ENCODE data around the gene BLVRA.
"Not testable (repeated sequence)": the region's sequence is repeated elsewhere in the genome, so short reads cannot be mapped to it uniquely, and the experiment has no call there.

The BLVRA gene

DNA sequence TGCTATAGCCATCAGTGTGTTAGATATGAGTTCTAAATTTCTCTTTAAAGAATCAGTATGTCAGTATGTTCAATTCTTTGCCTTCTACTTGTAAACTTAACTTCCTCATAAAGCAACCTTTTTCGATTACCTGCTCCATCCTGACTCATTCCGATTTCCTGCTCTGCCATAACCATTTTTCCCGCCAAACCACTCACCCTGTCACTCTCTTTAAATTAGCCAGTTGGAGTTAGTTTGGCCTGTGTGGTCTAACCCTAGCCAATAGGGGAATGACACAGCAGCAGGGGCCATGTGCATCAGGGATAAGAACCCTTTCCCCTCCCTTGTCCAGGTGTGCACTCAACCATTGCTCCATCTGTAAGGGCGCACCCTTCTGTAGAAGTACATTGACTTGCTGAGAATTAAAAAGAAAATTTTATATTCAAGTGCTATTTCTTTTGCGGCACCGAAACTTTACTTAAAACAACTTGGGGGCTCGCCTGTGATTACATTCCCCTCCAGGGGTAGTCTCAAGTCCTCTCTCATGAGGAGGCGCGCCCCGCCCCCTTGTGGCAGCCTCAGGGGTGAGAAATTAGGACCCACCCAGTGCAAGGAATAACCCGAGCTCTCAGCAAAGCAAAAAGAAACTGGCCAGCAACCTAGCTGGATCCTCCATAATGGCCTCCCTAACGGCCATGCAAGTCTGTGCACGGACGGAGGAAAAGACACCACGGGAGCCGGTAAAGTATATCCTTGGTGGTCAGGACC lies 51.9 kb downstream of the BLVRA start:
- not testable (repeated sequence) for DNase-seq

DNA sequence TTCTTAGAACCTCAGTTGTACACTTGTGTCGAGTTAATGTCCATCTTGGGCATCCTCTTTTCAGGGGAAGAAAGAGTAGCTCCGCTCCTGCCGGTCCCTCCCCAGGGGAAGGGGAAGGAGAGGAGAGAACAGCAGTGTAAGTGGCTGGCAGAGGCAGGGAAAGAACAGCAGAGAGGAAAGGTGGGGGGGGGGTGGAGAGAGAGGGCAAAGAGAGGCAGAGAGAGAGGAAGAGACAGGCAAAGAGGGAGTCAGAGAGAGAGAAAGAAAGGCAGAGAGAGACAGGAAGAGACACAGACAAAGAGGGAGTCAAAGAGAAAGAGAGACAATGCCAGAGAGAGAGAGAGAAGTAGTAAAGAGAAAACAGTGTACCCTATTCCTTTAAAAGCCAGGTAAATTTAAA lies 56.9 kb downstream of the BLVRA start:
- no peak for DNase-seq

DNA sequence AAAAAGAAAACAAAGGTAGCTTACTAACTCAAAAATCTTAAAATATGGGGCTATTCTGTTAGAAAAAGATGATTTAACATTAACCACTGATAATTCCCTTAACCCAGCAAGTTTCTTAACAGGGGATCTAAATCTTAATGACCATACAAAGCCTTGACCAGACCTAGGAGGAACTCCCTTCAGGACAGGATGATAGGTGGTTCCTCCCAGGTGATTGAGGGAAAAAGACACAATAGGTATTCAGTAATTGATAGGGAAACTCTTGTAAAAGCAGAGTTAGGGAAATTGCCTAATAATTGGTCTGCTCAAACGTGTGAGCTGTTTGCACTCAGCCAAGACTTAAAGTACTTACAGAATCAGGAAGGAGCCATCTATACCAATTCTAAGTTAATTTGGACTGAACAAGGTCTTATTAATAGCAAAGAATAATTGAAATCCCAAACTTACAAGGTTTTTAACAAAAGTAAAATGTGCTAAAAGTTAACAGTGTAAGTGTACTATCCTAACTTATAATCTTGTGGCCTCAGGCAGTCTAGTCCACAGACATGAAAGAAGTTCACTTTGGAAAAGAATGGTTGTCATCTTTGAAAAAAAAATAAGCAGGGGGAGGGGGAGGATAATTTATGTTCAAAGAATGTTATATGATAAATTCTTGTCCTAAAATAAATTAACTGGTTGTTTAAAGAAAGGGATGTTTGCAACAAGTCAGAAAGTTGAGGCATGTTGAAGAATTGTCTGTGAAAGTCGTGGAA lies 57.7 kb downstream of the BLVRA start:
- DNase-seq, result not testable (repeated sequence)

DNA sequence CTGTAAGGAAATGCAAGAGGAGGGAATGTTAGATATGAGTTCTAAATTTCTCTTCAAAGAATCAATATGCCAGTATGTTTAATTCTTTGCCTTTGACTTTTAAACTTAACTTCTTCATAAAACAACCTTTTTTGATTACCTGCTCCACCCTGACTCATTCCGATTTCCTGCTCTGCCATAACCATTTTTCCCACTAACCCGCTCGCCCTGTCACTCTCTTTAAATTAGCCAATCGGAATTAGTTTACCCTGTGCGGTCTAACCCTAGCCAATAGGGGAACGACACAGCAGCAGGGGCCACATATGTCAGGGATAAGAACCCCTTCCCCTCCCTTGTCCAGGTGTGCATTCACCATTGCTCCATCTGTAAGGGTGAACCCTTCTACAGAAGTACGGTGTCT lies 64.9 kb downstream of the BLVRA start:
- DNase-seq, result not testable (repeated sequence)

DNA sequence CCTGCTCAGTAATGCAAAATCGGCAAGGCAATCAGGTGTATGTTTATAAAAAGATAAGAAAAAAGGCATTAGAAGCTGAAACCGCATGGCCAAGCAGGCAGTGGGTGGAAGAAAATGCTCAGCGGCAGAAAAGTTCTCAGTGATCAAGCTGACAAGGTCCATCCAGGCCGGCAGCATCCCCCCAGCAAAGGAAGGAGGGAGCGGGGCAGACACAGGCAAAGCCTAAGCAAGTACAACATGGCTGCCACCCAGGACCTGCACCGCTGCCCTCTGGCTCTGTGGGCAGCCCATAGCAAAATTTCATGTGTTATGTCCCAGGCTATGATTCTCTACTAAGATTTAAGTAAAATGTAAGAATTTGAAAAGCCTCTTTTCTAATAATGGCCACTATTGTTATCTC lies 65.5 kb downstream of the BLVRA start:
- no peak for DNase-seq

DNA sequence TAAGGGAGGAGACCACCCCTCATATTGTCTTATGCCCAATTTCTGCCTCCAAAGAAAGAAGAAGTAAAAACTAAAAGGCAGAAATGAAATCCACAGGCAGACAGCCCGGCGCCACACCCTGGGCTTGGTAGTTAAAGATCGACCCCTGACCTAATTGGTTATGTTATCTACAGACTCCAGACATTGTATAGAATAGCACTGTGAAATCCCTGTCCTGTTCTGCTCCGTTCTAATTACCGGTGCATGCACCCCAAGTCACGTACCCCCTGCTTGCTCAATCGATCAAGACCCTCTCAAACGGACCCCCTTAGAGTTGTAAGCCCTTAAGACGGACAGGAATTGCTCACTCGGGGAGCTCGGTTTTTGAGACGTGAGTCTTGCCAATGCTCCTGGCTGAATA lies 66.0 kb downstream of the BLVRA start:
- DNase-seq, result not testable (repeated sequence)

DNA sequence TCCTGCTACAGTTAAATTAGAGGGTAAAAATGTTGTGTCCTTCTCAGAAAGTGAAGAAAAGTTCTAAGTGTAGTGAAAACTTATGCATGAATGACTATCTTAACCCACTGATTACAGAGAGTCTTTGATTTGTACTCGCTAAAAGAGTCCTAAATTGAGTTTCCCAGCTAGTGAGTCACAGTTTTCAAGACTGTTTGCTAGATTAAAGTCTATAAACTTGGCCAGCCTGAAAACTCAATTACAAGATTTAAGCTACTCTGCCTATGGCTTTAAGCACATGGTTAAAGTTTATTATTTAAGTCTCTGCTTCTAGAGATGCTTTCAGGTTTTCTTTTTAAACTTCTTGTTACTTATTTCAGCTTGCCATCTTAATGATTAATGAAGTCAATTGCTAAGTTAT lies 66.5 kb downstream of the BLVRA start:
- no peak for DNase-seq

DNA sequence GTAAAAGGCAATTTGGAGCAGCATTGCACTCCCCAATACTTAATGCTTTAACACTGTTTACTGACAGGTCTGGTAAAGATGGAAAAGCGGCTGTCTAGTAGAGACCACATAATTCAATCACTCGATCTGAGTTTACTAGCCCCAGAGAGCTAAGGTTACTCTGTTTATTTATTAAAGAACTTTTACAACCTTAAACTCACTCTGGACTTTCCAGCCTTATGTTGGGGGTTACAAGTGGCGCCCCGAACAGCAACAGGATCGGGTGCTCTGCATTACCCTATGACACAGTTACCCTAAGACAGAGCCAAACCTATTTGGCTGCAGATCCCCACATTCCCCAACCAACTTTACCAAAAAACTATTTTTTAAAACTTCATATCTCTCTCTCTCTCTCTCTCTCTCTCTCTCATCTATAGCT lies 66.9 kb downstream of the BLVRA start:
- no peak for DNase-seq

DNA sequence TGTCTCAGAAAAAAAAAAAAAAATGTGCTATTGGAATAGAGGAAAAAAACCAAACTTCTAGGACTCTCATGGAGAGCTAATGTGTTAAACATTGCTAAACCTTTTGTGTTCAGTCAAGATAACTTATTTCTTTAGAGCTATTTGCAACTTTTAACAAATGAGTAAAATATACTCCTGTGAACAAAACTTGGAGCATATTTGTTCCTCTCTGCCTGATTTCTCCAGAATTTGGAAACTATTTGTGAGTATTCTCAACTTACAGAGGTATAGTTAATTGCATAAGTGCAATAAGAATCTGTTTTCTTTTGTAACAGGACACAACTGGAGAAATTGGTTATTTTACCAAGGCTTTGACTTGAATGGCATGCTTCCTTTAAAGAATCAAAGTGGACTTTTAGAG lies 72.4 kb downstream of the BLVRA start:
- DNase-seq, result not testable (repeated sequence)

DNA sequence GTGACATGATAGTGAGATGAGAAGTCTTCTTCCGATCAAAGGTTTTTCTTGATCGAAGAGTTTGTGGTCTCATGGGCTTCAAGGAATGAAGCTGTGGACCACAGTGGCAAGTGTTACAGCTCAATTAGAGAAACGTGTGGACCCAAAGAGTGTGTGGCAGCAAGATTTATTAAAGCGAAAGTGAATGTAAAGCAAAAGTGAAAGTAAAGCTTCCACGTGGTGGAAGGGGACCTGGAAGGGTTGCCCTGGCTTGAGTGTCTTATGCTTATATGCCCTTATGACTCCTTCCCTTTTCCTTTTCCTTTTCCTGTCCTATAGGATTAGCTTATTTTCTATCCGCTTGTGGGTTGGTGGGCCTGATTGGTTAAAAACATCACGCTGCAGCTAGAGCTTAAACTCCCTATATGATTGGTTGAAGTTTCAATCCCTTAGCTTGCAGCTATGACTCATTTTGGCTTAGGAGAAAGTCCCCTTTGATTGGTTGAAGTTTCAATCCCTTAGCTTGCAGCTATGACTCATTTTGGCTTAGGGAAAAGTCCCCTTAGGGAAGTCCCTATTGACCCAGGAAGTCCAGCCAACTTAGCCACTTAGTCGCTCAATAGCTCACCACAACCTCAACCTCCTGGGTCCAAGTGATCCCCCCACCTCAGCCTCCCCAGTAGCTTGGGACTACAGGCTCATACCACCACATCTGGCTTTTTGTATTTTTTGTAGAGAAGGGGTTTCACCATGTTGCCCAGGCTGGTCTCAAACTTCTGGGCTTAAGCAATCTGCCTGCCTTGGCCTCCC lies 76.2 kb downstream of the BLVRA start:
- no peak for DNase-seq

DNA sequence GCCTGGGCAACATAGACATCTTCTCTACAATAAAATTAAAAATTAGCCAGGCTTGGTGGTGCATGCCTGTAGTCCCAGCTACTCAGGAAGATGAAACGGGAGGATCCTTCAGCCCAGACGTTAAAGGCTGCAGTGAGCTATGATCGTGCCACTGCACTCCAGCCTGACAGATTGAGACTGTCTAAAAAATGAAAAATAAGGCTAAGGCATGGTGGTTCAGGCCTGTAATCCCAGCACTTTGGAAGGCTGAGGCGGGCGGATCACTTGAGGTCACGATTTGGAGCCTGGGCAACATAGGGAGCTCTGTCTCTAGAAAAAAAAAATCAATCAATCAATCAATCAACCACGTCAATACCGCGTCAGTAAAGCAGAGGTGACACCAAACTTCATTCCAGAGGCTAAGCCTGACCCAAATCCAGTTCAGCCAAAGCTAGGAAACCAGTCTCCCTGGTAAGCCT lies 79.8 kb downstream of the BLVRA start:
- no peak for DNase-seq

DNA sequence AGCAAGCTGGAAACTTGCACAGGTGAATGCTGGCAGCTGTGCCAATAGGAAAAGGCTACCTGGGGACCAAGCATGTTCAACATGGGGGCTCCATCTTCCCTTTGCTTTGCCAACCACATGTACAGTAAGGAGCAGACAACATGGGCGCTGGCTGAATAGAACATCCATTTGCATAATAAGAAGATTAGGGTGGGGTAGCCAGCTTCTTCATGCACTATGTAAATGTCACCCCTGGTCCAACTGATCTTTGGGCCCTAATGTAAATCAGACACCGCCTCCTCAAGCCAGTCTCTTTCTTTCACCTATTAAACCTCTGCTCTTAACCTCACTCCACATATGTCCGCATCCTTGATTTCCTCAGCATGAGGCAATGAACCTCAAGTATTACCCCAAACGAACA lies 84.8 kb downstream of the BLVRA start:
- no peak for DNase-seq

DNA sequence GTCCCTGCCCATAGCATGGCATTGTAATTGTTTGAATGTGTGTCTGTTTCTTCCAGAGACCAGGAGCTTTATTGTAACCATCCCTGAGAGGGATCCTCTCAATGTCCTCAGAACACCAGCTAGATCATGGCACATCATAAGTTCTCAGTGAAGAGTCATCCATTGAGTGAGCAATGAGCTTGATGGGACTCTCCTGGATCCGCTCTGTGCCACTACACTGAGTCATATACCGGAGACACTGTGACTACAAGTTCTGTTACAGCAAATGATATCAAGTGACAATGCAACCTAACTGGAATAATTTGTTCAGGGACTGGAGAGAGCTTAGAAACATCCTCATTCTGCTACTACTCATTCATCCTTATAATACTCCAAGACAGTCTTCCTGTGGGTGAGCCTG lies 85.8 kb downstream of the BLVRA start:
- DNase-seq, result no peak

DNA sequence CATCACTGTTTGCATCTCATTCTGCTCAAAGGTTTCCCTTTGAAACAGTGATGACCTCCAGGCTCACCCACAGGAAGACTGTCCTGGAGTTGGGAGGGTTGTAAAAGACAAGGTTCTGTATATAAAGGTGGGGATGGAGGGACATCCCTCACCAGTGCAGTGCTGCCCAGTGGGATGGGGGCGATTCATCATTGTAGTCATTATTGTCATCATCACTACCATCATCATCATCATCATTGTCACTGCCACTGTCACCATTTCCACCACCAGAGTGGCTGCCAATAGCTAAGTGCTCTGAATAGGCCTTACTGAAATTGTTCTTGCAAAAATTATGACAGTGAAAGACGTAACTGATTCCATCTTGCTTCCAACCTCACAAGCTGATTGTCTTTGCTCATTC lies 86.2 kb downstream of the BLVRA start:
- no peak for DNase-seq

DNA sequence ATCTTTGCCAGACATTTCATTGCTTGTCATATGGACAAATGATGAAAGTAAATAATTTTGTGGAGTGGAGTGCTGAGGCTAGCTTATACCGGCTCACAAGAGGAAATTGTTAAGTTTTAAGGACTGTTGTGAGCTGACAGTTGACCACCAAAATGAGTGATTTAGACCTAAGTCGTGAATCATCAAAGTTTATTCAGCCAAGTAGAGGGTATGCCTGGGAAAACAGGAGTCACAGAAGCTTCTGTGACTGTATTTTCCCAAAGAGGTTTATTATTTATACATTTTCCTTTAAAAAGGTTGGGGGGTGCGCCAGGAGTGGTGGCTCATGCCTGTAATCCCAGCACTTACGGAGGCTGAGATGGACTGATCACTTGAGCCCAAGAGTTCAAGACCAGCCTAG lies 89.0 kb downstream of the BLVRA start:
- no peak for DNase-seq

DNA sequence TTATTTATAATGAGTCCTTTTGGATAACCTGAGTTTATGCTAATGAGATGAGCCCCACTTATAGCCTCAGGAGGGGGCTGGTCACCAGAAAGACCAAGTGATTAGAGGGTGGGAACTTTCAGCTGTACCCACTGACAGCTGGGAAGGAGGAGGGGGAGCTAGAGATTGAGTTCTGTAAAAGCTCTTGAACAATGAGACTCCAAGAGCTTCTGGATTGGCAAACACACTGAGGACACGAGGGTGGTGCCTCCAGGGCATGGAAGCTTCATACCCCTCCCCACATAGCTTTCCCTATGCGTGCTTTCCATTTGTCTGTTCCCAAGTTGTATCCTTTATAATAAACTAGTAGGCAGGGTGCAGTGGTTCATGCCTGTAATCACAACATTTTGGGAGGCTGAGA lies 90.6 kb downstream of the BLVRA start:
- DNase-seq, result no peak

DNA sequence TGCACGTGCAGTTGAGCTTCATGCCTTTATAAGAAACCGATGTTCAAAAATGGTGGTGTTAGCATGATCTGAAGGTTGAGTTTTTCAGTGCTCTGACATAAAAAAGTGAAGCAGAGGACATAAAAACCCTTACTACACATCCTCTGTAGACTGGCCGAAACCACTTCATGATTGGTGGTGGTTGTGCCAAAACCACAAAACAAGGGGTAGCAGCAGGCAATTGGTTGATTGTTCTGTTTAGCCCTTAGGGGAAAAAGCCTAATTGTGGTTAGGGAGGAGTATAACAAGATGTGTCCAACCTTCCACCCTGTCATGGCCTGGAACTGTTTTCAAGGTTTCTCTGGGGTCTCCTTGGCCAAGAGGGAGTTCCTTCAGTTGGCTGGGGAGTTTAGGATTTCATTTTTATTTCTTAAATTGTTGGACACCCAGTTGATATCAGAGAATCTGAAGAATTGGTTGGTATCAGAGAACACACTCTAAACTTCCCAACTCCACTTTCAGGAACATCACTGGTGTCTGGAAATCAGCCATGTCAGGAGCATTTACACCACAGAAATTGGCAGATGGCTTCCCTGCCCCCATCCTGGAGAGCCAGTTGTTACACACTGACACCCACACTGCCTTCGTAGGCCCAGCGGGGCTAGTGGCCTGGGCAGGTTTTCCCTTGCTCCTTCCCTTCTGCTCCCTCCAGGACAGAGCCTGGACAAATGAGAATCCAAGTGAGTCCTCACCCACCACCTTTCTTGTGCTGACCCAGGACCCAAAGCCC lies 92.1 kb downstream of the BLVRA start:
- no peak for DNase-seq

DNA sequence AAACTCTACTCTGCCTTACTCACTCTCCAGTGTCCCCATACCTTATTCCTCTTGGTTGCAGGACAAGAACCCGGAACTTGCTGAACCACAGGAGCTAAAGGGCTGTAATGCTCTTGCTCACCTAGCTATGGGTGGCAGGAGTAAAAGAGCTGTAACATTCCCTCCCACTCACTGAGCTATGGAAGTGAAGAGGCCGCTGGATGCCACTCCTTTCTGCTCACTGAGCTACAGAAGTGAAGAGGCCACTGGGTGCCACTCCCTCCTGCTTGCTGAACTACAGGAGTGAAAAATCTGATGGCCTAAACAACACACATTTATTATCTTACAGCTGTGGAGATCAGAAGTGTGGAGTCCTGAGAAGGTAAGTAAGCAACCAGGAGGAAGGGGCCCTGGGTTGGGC lies 93.3 kb downstream of the BLVRA start:
- DNase-seq, result no peak

DNA sequence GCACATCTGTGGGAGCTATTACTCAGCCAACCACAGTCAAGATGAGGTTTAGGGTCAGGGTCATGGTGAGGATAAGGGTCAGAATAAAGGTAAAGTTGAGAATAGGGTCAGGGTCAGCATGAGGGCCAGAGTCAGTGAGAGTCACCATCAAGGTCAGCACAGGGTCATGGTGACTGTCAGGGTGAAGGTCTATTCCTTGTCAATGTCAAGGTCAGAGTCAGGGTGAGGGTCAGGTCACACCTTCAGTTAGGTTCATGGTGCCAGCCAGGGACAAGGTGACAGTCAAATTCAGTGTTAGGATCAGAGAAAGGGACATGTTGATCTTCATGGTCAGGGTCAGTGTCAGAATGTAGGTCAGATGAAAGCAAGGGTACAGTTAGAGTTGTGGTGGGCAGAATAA lies 96.7 kb downstream of the BLVRA start:
- no peak for DNase-seq

DNA sequence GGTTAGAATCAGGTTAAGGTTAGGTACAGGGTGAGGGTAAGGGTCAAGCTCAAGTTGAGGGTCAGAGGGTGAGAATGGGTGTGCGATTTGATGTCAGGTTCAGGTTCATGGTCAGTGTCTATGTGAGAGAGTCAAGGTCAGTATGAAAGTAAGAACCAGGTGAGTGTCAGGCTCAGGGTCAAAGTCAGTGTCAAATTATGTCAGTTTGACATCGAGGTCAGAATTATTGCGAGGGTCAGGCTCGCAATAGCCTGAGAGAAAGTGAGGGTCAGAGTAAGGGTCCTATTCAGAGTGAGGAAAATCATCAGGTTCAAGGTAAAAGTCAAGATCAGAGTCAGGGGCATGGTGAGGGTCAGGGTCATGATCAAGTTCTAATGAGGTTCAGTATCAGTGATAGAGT lies 97.8 kb downstream of the BLVRA start:
- no peak for DNase-seq
